Activated naive CD8-positive, alpha-beta T cell treated with anti-CD3 and anti-CD28 coated beads, Interleukin-2, amount 50 U/mL, for 24 hours (primary cell): ENCODE results near the gene NFKBIB.

ENCODE experiments used
- ATAC-seq: fragments of 150-1000 bp; cut with Tn5 transposase; one replicate; pipeline ENCODE4 v1.10.0; 2021
- DNase-seq: peaks from one replicate; pipeline ENCODE4 v3.0.0; 2021
- H3K27ac Mint-ChIP-seq: one replicate; pipeline ENCODE4 v1.8.0; 2021; ENCODE audit warnings: mild to moderate bottlenecking, mixed read lengths
- H3K27me3 Mint-ChIP-seq: one replicate; pipeline ENCODE4 v1.8.0; 2021; ENCODE audit warnings: mixed read lengths
- H3K36me3 Mint-ChIP-seq: one replicate; pipeline ENCODE4 v1.8.0; 2021; ENCODE audit warnings: low read depth, mixed read lengths
- H3K4me1 Mint-ChIP-seq: one replicate; pipeline ENCODE4 v1.8.0; 2021; ENCODE audit warnings: mixed read lengths
- H3K4me3 Mint-ChIP-seq: one replicate; pipeline ENCODE4 v1.8.0; 2021; ENCODE audit warnings: mild to moderate bottlenecking, moderate library complexity, mixed read lengths
- H3K9me3 Mint-ChIP-seq: one replicate; pipeline ENCODE4 v1.8.0; 2021; ENCODE audit warnings: mixed read lengths

NFKBIB gene

GRCh38 chr19:38944981-38945506 is 45.3 kb downstream of the NFKBIB start:
- peaks cover 1% of the 10 kb centered on the region for H3K36me3 Mint-ChIP-seq
- peaks cover 12% of the 10 kb centered on the region for H3K4me1 Mint-ChIP-seq
- ATAC-seq (no peak), DNase-seq (no peak)
- H3K27me3 Mint-ChIP-seq, result peaks cover 10% of the 10 kb centered on the region
- H3K4me3 Mint-ChIP-seq, result no peak overlapping the region
- H3K27ac Mint-ChIP-seq, result no peak overlapping the region
- no peaks in the 10 kb centered on the region for H3K9me3 Mint-ChIP-seq

DNA sequence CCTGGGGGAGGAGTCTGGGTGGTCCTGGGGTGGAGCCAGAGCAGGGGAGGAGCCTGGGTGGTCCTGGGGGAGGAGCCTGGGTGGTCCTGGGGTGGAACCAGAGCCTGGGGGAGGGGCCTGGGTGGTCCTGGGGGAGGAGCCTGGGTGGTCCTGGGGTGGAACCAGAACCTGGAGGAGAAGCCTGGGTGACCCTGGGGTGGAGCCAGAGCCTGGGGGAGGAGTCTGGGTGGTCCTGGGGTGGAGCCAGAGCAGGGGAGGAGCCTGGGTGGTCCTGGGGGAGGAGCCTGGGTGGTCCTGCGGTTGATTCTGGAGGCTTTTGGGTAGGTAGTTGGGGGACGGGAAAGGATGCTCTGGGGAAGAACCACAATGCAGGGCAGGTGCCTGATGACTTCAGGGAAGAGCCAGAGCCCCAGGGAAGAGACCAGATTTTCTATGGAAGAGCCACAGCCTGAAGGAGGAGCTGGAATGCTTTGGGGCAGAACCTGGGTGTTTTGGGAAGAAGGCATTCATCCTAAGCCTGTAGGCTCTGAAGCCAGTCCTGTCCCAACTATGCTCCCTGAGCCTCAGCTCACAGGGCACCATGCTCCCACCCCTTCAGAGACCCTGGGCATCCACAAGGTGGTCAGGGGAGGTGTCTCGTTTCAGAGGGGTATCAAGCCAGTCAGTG is 45.9 kb downstream of the NFKBIB start:
- H3K4me3 Mint-ChIP-seq, result no peak overlapping the region

DNA sequence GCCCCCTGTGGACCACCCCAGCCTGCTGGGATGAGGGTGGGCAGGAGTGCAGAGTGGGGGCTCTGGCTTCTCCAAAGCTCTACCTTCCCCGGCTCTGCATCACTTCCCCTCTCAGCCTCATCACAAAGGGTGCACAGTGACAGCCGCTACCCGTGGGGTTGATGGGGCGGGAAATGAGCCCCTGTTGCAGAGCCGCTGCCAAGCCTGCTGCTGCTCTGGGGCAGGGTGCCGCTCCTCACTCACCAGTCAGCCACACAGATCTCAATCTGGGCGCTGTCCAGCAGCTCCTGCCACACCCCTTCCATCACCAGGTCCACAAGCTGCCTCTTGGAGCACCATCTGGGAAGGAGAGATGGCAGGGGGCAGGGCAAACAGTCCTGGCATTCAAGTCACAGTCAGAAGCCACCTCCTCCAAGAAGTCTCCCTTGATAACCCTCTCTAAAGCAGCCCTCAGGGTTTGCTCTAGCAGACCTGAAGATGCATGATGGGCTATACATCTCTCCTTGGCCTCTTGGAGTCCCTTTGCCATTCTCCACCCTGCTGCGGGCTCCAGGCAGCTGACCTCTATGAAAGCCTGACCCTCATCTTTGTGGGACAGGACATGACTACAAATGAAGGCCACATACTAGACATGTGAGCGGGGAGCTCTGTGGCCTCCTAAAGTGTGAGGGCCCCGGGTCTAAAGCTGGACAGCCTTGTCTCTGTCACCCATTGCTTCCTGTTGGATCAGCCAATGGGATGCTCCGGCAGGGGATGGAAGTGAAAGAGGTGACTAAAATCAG is 46.7 kb downstream of the NFKBIB start:
- DNase-seq (no peak), ATAC-seq (no peak)
- Mint-ChIP-seq H3K4me3 (no peak overlapping the region), H3K36me3 (no peaks in the 10 kb centered on the region), H3K27ac (no peak overlapping the region), H3K4me1 (peaks cover 14% of the 10 kb centered on the region), H3K27me3 (peaks cover 15% of the 10 kb centered on the region), H3K9me3 (no peaks in the 10 kb centered on the region)

More for the DNA sequence above, 45.9 kb downstream of the NFKBIB start:
- no peaks in the 10 kb centered on the region for H3K9me3 Mint-ChIP-seq
- H3K4me1 Mint-ChIP-seq, result peaks cover 14% of the 10 kb centered on the region
- DNase-seq (no peak), ATAC-seq (no peak)
- peaks cover 1% of the 10 kb centered on the region for H3K36me3 Mint-ChIP-seq
- no peak overlapping the region for H3K27ac Mint-ChIP-seq
- peaks cover 13% of the 10 kb centered on the region for H3K27me3 Mint-ChIP-seq

DNA sequence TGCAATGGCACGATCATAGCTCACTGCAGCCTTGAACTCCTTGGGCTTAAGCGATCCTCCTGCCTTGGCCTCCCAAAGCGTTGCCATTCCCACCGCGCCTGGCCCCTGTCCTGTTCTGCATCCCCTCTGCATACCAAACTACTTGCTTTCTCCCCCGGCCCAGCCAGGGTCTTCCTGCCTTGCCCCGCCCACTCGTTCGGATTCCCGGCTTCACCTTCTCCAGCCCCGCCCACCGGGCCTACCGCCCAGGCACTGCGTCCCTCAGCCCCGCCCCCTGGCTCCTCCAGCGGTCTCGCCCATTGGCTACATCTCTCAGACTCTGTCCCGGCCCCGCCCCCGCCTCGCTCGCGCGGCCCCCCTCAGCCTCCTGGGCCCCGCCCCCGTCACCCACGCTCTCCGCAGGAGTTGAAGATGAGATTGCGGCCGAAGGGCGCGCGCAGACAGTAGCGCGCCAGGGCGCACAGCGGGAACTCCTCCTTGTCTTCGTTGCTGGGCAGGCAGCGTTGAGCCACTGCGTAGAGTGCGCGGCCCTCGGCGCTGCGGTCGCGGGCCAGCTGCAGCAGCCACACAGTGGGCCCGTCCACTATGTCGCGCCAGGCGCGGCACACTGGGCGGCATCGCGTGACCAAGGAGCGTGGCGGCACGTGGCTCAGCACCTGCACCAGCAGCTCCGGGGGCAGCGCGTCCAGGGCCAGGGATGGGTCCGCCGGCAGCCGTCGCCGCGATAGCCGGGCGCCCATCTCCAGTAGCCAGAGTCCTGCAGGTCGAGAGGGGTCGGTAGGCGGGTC is 50.0 kb downstream of the NFKBIB start:
- DNase-seq (peak; percentile 89), ATAC-seq (peak; percentile 88)

DNA sequence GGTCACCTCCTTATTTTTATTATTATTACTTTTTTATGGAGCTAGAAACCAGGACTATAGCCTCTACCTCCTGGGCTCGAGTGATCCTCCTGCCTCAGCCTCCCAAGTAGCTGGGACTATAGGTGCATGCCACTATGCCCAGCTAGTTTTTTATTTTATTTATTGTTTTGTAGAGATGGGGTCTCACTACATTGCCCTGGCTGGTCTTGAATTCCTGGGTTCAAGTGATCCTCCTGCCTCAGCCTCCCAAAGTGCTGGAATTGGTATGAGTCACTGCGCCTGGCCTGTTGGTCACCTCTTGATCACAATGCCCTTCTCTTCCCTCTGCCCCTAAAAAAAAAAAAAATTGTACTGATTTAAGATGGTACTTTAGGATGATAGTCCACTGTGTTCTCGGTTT is 51.4 kb downstream of the NFKBIB start:
- Mint-ChIP-seq H3K27me3 (peaks cover 28% of the 10 kb centered on the region), H3K4me1 (peaks cover 13% of the 10 kb centered on the region), H3K9me3 (no peaks in the 10 kb centered on the region), H3K4me3 (no peak overlapping the region), H3K27ac (no peak overlapping the region), H3K36me3 (no peaks in the 10 kb centered on the region)
- ATAC-seq, result no peak
- DNase-seq, result no peak

More for the DNA sequence above, 50.0 kb downstream of the NFKBIB start:
- Mint-ChIP-seq H3K27ac (no peak overlapping the region), H3K4me1 (peaks cover 13% of the 10 kb centered on the region), H3K9me3 (no peaks in the 10 kb centered on the region), H3K36me3 (no peaks in the 10 kb centered on the region), H3K4me3 (peak overlapping the region; percentile 40), H3K27me3 (peaks cover 28% of the 10 kb centered on the region)

GRCh38 chr19:38952395-38953165 is 52.8 kb downstream of the NFKBIB start:
- no peaks in the 10 kb centered on the region for H3K9me3 Mint-ChIP-seq
- no peak overlapping the region for H3K27ac Mint-ChIP-seq
- no peak for DNase-seq
- no peaks in the 10 kb centered on the region for H3K36me3 Mint-ChIP-seq
- peaks cover 28% of the 10 kb centered on the region for H3K27me3 Mint-ChIP-seq
- H3K4me1 Mint-ChIP-seq, result peaks cover 13% of the 10 kb centered on the region
- H3K4me3 Mint-ChIP-seq, result no peak overlapping the region
- ATAC-seq, result no peak

DNA sequence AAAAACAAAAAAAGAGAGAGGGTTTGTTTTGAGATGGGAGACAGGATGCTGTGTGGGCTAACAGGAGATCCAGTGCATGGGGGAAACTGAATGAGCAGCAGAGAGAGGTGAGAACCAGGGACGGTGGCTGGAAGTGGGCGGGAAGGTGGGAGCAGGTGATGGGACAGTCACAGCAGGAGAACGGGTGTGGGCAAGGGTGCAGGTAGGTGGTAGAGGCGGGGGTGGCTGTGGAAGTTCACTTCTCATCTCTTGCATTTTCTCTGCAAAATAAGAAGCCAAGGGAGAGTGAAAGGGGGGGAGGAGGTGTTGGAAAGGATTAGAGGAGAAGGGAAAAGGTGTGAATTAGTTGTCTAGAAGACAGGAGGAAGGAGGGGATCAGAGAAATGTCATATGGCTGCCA is 53.9 kb downstream of the NFKBIB start:
- no peak for ATAC-seq
- Mint-ChIP-seq H3K4me1 (peaks cover 13% of the 10 kb centered on the region), H3K4me3 (no peak overlapping the region)

GRCh38 chr19:38956264-38956663 is 56.5 kb downstream of the NFKBIB start:
- no peaks in the 10 kb centered on the region for H3K9me3 Mint-ChIP-seq
- H3K27me3 Mint-ChIP-seq, result peaks cover 18% of the 10 kb centered on the region
- ATAC-seq, result no peak
- H3K4me3 Mint-ChIP-seq, result no peak overlapping the region
- DNase-seq, result no peak
- peaks cover 4% of the 10 kb centered on the region for H3K4me1 Mint-ChIP-seq
- no peaks in the 10 kb centered on the region for H3K36me3 Mint-ChIP-seq
- H3K27ac Mint-ChIP-seq, result no peak overlapping the region

More for the DNA sequence above, 53.9 kb downstream of the NFKBIB start:
- no peaks in the 10 kb centered on the region for H3K36me3 Mint-ChIP-seq
- H3K9me3 Mint-ChIP-seq, result no peaks in the 10 kb centered on the region
- DNase-seq, result no peak
- no peak overlapping the region for H3K27ac Mint-ChIP-seq
- peaks cover 28% of the 10 kb centered on the region for H3K27me3 Mint-ChIP-seq

DNA sequence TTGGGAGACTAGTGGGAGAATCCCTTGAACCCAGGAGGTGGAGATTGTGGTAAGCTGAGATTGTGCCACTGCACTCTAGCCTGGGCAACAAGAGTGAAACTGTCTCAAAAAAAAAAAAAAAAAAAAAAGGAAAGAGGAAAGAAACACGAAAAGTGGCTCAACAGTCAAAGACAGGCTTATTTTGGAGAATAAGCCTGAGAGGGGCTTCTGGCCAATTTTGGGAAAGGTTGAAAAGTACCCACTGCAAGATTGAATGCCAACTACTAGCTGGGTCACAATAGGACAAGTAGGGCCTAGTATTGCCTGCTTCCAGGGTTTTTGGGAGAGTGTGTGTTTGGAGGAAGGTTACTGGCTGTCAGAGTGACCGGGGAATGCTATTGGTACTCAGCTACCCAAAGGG is 58.5 kb downstream of the NFKBIB start:
- ATAC-seq (no peak), DNase-seq (no peak)
- H3K27ac Mint-ChIP-seq, result no peak overlapping the region
- no peak overlapping the region for H3K4me3 Mint-ChIP-seq
- H3K27me3 Mint-ChIP-seq, result peaks cover 11% of the 10 kb centered on the region
- H3K9me3 Mint-ChIP-seq, result no peaks in the 10 kb centered on the region
- no peaks in the 10 kb centered on the region for H3K4me1 Mint-ChIP-seq
- H3K36me3 Mint-ChIP-seq, result no peaks in the 10 kb centered on the region
